ENCODE measurements around the gene TMEM233. TPM values are rescaled to one million over a fixed set of nuclear protein-coding genes. Genes with fewer than 3 reads are reported as not detected.

TMEM233 gene
- 0.48 and 0.59 TPM in 2 replicates for total RNA-seq (2014; rRNA removed; shearing (Covaris generic))

- DNase-seq (ENCODE audit: low read depth), result peak; percentile 22
Observed at GRCh38 chr12:119593578-119594398, at the start of gene TMEM233. TMEM233 (plus strand) TSS chr12:119593774; CDS start chr12:119593849, 75 bp downstream.

DNA sequence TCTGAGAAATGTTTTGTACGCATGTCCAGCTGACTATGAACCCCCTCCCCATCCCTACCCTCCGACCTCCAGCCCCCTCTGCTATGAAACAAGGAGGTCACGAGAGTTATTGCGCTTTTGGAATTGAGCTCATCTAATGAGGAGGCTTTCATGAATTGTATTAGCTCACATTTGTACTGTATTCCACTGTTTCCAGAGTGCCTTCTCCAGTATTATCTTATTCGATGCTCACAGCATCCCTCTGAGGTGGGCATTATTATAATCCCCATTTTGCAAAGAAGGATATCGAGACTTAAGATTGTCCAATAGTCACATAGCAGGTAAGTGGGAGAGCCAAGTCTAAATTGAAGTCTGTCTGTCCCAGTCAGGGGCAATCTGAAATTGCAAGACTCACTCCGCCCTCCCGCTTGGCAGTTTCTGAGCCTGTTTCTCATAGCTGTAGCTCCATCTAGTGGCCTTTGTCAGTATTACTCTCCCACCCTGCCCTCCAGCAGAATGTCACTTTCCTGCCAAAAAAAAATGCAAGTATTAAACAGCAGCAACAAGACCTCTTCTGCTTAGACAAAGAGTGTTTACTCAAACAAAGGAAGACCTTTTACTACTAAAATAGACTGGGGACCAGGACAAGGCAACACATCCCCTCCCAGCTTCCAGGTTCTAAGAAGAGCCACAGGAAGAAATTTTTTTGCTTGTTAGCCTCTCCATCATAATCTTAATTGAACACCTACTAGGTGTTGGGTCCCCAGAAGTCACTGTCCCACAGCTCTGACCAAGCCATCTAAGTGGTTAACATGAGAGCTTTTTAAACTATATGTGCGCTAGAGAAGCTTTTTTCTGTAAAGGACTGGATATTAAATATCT, 48.6 kb upstream of the TMEM233 start:
- DNase-seq (ENCODE audit: low read depth), result peak; percentile 51

DNA sequence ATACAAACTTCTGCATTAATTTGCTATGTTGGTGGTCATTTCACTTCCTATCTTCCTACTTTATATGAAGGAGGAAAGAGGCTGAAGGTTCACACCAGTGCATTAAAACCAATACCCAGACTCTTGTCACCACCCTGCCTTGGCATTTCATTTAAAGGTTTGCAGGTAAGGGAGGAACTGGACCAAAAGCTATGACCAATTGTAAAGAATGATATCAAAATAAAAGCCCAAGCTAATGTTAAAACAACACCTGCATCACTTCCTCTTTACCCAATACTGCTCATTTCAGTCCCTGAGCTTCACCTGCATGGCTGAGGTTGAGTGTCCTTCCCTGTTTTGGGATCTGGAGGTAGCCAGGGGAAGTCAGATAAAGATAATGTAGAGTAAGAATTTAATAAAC, 47.2 kb upstream of the TMEM233 start:
- no peak for DNase-seq (ENCODE audit: low read depth)

DNA sequence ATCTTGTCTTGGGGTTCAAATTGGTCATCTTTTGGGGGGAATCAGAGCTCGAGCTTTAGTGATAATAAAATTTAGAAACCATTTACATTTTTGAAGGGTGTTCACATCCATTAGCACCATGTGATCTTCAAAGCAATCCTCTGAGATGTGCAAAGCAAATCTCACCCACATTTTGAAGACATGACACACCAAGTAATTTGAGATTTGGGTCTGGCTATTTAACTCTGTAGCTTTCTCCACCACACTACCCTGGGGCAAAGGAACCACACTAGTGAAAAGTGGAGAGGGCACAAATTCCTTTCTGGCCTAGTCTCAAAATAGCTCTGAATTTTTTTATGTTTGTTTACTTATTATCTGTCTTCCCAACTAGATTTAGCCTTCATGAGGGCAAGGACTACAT, 46.6 kb upstream of the TMEM233 start:
- peak; percentile 10 for DNase-seq (ENCODE audit: low read depth)

DNA sequence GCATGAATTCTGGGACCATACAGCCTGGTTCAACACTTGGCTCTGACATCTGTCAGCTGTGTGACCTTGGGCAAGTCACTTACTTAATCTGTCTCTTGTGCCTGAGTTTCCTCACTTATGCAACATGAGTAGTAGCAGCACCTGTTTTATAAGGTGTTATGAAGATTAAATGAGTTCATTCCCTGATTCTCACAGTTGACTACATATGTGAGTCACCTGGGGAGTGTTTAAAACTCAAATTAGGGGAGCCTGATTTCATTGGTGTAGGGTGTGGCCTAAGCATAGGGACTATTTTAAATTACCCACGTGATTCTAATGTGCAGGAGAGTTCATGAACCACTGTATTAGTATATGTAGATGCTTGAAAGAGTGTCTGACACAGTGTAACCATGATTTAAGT, 36.7 kb upstream of the TMEM233 start:
- no peak for DNase-seq (ENCODE audit: low read depth)

- DNase-seq (ENCODE audit: low read depth), result no peak
Observed at GRCh38 chr12:119565404-119565803, 28.2 kb upstream of the TMEM233 start.

DNA sequence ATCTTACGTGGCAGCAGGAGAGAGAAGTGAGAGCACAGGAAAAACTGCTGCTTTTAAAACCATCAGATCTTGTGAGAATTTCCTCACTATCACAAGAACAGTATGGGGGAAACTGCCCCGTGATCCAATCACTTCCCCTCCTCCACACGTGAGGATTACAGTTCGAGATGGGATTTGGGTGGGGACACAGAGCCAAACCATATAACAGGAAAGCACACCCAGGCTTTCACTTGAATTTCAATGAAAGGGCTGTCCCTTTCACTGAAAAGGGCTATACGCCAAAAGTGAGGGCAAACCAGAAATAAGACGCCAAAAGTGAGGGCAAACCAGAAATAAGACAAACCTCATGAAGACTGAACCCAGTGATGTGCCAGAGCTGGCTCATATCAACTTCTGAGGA, 22.8 kb upstream of the TMEM233 start:
- DNase-seq (ENCODE audit: low read depth), result no peak

GRCh38 chr12:119573086-119573485, 20.5 kb upstream of the TMEM233 start:
- no peak for DNase-seq (ENCODE audit: low read depth)

DNA sequence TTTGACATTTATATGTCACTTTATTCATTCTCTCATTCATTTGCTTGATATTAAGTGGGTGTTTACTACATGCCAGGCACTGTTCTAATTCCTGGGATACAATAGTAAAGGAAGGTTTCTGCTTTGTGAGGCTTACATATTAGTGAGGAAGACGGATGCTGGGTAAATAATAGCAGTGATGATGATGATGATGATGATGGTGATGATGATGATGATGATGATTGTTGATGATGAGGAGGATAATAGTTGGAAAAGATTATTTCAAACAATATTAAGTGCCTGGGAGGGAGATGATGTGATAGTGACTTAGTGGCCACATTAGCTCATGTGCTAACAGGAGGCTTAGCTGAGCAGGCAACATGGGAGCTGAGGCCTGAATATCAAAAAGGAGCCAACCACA, 19.3 kb upstream of the TMEM233 start:
- DNase-seq (ENCODE audit: low read depth), result no peak

DNA sequence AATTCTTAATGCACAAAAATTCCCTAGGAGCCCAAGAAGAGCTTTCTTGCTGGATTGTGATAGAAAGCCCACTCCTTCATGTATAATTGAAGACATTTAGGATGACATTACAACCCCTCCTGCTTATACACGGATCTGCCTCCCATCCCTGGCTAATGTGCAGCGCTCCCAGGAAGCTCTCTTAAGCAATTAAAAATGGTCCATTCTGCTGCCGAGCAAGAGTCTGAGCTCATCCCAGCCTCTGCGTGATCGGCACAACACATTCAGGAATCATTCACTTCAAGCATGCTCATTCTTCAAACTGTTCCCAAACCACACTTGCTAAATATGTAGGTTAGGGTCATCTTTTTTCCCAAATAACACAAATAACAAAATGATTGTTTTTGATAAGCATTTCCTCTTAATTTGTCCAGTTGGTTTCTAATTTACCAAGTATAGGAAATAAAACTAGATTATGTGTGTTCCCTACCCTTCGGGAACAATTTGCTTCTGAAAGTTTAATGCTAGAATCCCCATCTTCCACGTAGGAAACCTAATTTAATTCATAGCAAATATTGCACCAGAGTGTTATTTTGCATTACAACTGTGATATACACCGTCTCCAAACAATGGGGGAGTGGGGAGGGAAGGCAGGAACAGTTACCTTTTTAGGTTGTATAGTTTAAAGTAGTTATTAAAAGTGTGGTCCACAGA, 17.3 kb upstream of the TMEM233 start:
- DNase-seq (ENCODE audit: low read depth), result no peak

DNA sequence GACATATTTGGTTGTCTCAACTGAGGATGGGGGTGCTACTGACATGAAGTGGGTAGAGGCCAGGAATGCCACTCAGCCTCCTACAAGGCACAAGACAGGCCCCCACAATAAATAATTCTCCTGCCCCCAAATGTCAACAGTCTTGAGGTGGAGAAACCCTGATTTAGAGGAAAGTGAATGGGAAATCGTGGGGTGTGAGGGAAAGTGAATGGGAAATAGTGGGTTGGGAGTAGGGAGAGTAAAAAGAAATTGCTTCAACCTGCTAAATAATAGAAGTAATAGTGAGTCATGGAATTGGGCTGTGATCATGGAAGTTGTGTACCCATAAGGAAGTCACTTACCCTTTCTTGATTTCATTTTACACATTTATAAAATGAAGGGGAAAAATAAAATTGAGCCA, 16.7 kb upstream of the TMEM233 start:
- no peak for DNase-seq (ENCODE audit: low read depth)

- peak; percentile 47 for DNase-seq (ENCODE audit: low read depth)
Observed at GRCh38 chr12:119578112-119578511, 15.5 kb upstream of the TMEM233 start.

GRCh38 chr12:119589097-119589496, 4.5 kb upstream of the TMEM233 start:
- peak; percentile 18 for DNase-seq (ENCODE audit: low read depth)

DNA sequence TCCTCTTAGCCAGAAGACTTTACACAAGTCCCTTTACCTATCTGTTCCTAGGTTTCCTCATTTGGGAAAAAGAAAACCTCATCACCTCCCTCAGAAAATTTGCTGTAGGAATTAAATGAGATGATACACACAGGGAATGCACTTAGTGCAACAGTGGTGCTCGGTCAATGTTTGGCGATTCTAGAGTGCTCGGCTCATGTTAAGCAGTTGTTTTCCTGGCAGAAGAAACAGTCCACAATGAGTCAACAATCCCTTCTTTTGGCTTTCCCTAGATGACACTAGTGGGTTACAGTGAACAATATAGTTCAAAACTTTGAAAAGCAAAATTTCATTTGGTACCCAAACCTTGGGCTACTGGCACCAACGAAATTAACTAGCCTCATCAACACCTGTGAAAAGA, 3.9 kb upstream of the TMEM233 start:
- no peak for DNase-seq (ENCODE audit: low read depth)

DNA sequence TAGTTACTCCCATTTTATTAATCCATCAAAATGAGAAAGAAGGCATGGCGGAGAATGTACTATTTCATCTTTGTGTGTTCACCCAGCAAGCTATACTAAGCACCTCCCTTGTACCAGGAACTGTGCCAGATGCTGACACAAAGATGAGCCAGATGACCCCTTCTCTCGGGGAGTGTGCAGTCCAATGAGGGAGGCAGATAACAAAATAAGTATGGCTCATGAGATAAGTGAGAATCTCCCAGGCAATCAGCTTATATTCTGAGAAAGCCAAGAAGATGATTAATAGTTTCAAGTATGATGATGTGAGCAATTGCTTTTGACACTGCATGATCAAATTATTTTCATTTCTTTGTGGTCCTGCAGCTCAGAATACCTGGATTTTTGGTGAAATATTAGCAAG, 1.3 kb upstream of the TMEM233 start:
- peak; percentile 53 for DNase-seq (ENCODE audit: low read depth)

DNA sequence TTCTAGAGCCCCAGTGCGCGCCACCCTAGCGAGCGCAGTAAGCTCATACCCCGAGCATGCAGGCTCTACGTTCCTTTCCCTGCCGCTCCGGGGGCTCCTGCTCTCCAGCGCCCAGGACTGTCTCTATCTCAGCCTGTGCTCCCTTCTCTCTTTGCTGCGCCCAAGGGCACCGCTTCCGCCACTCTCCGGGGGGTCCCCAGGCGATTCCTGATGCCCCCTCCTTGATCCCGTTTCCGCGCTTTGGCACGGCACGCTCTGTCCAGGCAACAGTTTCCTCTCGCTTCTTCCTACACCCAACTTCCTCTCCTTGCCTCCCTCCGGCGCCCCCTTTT, 791 bp downstream of the TMEM233 start:
- DNase-seq (ENCODE audit: low read depth), result no peak

- peak; percentile 34 for DNase-seq (ENCODE audit: low read depth)
Observed at GRCh38 chr12:119594772-119595445, 1.3 kb downstream of the TMEM233 start.

DNA sequence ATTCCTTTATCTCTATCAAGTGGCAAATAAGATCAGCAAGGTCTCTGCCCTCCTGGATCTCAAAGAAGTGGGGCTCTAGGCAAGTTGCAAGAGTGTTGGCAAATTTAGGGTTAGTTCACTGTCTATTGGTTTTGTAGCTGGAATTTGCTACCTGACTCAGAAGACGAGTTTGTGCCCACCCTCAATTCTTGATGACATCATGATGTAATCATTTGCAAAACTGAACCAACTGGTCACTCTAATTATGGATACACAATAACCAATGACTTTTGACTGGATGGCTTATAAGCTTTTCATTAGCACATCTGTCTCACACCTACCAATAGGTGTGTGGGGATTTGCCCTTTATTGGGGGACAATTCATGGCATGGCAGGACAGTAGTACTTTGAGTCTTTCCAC, 4.6 kb downstream of the TMEM233 start:
- no peak for DNase-seq (ENCODE audit: low read depth)

DNA sequence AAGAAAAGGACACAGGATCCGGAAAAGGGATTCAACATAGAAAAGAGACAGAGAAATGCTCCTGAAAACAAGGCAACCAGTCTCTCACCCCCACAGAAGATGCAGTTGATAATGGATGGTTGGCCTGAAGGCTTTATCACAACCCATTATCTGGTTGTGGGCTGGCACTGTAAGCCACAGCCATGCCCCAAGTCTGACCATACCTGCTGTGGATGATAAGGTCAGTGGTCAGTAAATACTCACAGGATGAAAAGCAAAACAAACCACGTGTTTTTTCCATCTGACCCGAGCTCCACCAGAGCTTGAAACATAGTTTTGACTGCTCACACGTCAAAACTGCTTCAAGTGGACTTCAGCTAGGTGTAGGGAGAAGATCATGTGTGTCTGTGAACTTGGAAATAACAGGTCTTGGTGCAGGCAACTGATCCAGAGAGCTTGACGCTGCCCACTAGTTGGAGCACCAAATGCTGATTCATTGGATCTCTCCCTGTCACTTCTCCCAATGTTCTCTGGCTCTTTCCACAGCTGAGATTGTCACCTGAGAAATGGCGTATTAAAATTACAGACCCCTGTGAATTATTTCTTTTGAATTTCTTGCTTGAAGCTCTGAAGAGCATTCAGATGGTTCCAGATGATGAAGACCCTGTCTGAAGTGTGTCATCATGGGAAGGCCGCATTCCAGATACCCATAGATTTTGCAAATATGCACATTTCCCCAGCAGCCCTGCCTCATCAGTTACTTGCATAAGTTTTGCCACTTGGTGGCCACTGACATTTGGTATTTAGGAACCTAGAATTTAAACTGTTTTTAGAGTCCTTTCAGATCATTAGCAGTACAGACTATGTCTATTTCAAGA, 8.5 kb downstream of the TMEM233 start:
- no peak for DNase-seq (ENCODE audit: low read depth)

DNA sequence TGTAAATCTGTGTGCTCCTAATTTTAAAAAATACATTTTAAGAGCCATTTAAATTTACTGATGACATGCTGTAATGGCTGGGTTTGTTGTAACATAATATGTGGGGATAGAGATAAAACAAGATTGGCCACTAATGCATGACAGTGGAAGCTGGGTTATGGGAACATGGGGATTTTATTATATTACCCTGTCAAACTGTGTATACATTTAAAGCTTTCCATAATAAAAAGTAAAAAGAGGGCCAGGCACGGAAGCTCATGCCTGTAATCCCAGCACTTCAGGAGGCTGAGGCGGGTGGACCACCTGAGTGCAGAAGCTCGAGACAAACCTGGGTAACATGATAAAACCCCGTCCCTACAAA, 9.1 kb downstream of the TMEM233 start:
- no peak for DNase-seq (ENCODE audit: low read depth)

GRCh38 chr12:119603767-119604166, 10.2 kb downstream of the TMEM233 start:
- DNase-seq (ENCODE audit: low read depth), result no peak

Measured in RPMI7951 (cell line).